ENCODE data around the gene CALHM4. TPM values are rescaled to one million over a fixed set of nuclear protein-coding genes. Genes with fewer than 3 reads are reported as not detected.

The CALHM4 gene
- total RNA-seq, 1 experiment from 2014 or later = not detected

DNA sequence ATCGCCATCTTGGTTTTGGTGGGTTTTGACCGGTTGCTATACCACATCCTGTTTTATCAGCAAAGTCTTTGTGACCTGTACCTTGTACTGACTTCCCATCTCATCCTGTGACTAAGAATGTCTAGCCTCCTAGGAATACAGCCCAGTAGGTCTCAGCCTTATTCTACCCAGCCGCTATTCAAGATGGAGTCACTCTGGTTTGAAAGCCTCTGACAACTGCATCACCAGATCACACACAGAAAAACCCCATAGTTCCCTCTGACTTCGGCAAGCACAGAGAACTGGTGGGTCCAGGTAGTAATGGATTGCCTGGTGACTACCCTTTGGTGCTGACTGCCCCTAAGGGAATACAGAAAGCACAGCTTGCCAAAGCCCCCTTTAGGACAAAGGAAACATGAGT lies 52.4 kb downstream of the CALHM4 start:
- no TSS peak for BruUV-seq (replicated peaks)
- ChIA-PET CTCF (no interaction called here), POLR2A (ENCODE audit: unreplicated experiment) (no interaction called here)
- TF ChIP-seq, protein P1, sequence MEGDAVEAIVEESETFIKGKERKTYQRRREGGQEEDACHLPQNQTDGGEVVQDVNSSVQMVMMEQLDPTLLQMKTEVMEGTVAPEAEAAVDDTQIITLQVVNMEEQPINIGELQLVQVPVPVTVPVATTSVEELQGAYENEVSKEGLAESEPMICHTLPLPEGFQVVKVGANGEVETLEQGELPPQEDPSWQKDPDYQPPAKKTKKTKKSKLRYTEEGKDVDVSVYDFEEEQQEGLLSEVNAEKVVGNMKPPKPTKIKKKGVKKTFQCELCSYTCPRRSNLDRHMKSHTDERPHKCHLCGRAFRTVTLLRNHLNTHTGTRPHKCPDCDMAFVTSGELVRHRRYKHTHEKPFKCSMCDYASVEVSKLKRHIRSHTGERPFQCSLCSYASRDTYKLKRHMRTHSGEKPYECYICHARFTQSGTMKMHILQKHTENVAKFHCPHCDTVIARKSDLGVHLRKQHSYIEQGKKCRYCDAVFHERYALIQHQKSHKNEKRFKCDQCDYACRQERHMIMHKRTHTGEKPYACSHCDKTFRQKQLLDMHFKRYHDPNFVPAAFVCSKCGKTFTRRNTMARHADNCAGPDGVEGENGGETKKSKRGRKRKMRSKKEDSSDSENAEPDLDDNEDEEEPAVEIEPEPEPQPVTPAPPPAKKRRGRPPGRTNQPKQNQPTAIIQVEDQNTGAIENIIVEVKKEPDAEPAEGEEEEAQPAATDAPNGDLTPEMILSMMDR (conservative IDR thresholded peaks at IDR 0.05; ENCODE audit: low read depth, low read length) = no peak
- TF ChIP-seq EZH2 (IDR thresholded peaks at IDR 0.05; ENCODE audit: low read length, unreplicated experiment) (no peak), EZH2phosphoT487 (IDR thresholded peaks at IDR 0.05; ENCODE audit: borderline replicate concordance, low read length) (no peak)
- no peak overlapping the region for H3K4me3 ChIP-seq (ENCODE audit: low read length)
- no peaks in the 10 kb centered on the region for H3K4me1 ChIP-seq (ENCODE audit: insufficient read depth, low read length)
- no peaks in the 10 kb centered on the region for H3K36me3 ChIP-seq (ENCODE audit: low read depth, low read length)
- no peaks in the 10 kb centered on the region for H3K9me3 ChIP-seq (ENCODE audit: low read length)
- H3K9ac ChIP-seq (ENCODE audit: low read length) = no peak overlapping the region
- no peak overlapping the region for H3K27ac ChIP-seq (ENCODE audit: low read length)
- intact Hi-C loops (cut with micrococcal nuclease) = no loop called here
- no peak overlapping the region for H3K4me2 ChIP-seq (ENCODE audit: low read length)
- H4K20me1 ChIP-seq (ENCODE audit: low read length) = no peaks in the 10 kb centered on the region
- no peaks in the 10 kb centered on the region for H3K9me2 ChIP-seq (replicated peaks; ENCODE audit: low read length)
- ATAC-seq (no peak), DNase-seq (no peak)
- no peak overlapping the region for H2AFZ ChIP-seq (ENCODE audit: low read length)
- H3F3A ChIP-seq (ENCODE audit: low read length, unreplicated experiment) = no peaks in the 10 kb centered on the region
- no peaks in the 10 kb centered on the region for H3K27me3 ChIP-seq (ENCODE audit: low read length)
- H3K79me2 ChIP-seq (ENCODE audit: low read length) = no peaks in the 10 kb centered on the region

Other genes starting within 250 kb of the CALHM4 start
- gene DSE, start 182.8 kb upstream of the CALHM4 start, total RNA-seq (2014; rRNA removed) = 9.6 and 9.8 TPM in 2 replicates
- gene CALHM6, start 92.4 kb upstream of the CALHM4 start, total RNA-seq (2014; rRNA removed) = not detected in 2 replicates
- gene CALHM5, start 42.1 kb upstream of the CALHM4 start, total RNA-seq (2014; rRNA removed) = not detected in 2 replicates
- not detected in 2 replicates for gene TRAPPC3L, start 8.1 kb upstream of the CALHM4 start, total RNA-seq (2014; rRNA removed)
- 18.4 and 24.6 TPM in 2 replicates for gene RWDD1, start 17.8 kb downstream of the CALHM4 start, total RNA-seq (2014; rRNA removed)
- gene RSPH4A, start 62.7 kb downstream of the CALHM4 start, total RNA-seq (2014; rRNA removed) = 0.04 TPM in 1 of 2 replicates, not detected in the other
- gene ZUP1, start 115.0 kb downstream of the CALHM4 start, total RNA-seq (2014; rRNA removed) = 2.7 and 6.3 TPM in 2 replicates
- 4.9 and 5.5 TPM in 2 replicates for gene KPNA5, start 127.5 kb downstream of the CALHM4 start, total RNA-seq (2014; rRNA removed)
- not detected in 2 replicates for gene FAM162B, start 212.0 kb downstream of the CALHM4 start, total RNA-seq (2014; rRNA removed)